HG03565 (cell line): ENCODE data around the gene ESPNL.
"Not testable (repeated sequence)": the region's sequence is repeated elsewhere in the genome, so short reads cannot be mapped to it uniquely, and the experiment has no call there.

Source experiments
- ATAC-seq: cut with Tn5 transposase; IDR thresholded peaks from one replicate; pipeline ENCODE4 v1.9.1; 2021; ENCODE audit warnings: mild to moderate bottlenecking, moderate library complexity; ENCODE audit not compliant: unreplicated experiment

ESPNL gene

DNA sequence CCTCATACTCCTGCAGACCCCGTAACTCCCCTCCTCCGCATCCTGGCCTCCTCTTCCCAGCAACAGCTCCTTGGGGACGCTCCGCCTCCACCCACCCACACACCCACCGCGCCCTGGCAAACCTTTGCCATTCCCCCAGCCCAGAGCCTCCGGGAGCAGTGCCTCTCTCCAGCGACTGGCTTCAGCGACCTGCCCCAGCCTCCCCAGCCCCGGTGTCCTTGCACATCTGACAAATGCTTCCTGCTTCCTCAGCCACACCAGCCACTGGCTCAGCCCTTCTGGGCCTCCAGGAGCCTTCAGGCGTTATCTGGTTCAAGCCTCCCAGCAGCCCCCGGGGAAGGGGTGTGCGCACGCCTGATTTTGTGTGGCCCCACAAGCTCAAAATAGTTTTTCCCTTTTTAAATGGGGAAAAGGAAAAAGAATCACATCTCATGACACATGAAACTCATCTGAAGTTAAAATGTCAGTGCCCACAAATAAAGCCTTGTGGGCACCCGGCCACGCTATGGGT lies 14.2 kb downstream of the ESPNL start:
- no peak for ATAC-seq

- no peak for ATAC-seq
These were observed 14.9 kb downstream of the ESPNL start for GRCh38 chr2:238114851-238115660.

DNA sequence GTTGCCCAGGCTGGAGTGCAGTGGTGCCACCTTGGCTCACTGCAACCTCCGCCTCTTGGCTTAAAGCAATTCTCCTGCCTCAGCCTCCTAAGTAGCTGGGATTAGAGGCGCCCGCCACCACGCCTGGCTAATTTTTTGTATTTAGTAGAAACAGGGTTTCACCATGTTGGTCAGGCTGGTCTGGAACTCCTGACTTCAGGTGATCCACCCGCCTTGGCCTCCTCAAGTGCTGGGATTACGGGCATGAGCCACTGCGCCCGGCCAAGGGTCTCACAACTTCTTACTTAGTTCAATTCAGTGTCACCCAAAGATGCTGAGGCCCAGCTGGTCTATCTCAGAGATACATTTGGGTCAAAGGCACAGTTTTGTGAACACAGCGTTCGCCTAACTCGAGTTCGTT lies 15.6 kb downstream of the ESPNL start:
- ATAC-seq, result not testable (repeated sequence)

- ATAC-seq, result no peak
These were observed 16.4 kb downstream of the ESPNL start for GRCh38 chr2:238116298-238117198.

DNA sequence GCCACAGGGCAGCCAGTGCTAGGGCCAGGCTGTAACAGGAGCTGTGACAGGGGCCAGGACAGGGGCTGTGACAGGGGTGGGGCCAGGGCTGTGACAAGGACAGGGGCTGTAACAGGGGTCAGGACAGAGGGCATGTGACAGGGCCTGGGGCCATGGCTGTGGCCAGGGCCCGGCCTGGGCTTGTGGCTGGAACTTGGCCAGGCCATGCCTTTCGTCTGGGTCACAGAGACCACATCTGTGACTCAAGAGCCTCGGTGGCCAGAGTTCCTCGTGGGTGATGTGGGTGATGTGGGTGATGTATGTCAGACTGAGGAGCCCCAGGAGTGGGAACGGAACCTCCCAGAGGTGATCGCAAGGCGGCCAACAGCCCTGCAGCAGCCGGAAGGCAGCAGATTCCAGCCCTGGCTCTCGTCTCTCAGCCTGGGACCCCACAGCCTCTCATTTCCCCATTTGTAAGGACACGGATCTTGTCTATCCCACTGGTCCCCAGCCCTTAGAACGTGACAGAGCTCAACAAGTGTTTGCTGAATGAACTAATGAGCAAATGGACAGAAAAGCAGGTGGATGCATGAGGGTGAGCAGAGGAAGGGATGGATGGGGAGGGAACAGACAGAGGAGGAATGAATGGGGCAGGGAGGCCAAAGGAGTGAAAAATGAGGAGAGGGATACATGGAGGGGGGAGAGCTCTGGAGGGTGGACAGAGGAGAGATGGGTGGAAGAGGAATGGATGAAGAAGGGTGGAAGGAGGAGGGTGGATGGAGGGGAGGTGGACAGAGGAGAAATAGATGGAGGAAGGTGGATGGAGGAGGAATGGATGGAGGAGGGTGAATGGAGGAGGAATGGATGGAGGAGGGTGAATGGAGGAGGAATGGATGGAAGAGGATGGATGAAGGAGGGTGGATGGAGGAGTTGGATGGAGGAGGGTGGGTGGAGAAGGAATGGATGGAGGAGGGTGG lies 17.3 kb downstream of the ESPNL start:
- no peak for ATAC-seq

DNA sequence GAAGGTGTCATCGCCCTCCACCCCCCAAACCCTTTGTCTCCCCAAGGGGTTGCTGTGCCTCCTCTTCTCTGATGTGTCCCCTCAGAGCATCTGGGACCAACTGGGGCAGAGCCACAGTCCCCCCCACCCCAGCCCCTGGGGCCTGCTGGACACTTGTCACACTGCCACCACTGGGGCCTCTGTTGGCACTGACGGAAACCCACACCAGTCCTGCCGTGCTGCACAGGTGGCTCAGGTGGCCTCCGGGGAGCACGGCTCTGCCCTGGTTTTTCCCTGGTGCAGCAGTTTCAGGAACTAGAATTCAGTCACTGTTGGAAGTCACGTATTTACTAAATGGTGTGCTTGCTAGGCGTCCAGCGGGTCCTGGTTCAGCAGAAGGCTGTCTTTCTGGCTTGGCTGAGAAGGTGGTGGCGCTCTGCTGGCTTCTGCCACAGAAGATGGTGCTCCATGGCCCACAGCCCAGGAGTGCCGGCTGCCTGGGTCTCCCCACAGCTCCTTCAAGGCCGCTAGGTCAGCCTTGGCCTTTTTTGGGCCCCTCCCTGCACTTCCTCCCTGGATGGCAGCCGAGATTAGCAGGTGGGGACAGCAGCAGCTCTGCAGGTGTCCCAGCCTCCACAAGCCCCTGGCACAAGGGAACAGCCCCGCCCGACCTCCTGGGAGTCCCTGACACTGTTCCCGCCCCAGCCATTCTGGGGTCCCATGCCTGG lies 19.8 kb downstream of the ESPNL start:
- ATAC-seq, result no peak

GRCh38 chr2:238120463-238121298 lies 20.5 kb downstream of the ESPNL start:
- no peak for ATAC-seq

DNA sequence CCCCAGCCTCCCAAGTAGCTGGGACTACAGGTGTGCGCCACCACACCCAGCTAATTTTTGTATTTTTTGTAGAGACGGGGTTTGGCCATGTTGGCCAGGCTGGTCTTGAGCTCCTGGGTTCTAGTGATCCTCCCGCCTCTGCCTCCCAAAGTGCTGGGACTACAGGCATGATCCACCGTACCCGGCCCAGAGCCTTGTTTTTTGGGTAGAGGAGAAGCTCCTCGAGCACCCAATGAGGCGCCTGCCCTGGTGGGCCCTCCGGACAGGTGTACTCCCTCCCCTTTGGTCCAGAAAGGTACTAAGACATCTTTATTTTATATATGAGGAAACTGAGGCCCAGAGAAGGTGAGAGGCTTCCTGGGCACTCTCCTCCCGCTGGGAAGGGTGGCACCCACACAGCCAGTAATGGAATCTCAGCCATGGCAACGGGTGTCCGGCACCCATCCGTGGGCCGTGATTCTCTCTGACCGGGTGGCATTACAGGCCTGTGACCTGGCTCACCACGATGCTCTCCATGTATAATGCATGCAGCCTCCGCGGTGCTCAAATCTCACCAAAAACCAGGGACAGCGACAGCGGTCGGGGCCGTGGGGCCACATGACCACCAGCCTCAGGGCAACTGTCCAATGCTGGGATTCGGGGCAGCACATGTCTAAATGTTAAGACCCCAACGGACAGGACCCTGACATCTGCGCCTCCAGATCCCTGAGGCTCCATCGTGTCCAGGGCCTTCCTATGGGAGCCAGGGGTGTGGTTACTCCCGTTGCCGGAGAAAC lies 21.6 kb downstream of the ESPNL start:
- ATAC-seq, result no peak

DNA sequence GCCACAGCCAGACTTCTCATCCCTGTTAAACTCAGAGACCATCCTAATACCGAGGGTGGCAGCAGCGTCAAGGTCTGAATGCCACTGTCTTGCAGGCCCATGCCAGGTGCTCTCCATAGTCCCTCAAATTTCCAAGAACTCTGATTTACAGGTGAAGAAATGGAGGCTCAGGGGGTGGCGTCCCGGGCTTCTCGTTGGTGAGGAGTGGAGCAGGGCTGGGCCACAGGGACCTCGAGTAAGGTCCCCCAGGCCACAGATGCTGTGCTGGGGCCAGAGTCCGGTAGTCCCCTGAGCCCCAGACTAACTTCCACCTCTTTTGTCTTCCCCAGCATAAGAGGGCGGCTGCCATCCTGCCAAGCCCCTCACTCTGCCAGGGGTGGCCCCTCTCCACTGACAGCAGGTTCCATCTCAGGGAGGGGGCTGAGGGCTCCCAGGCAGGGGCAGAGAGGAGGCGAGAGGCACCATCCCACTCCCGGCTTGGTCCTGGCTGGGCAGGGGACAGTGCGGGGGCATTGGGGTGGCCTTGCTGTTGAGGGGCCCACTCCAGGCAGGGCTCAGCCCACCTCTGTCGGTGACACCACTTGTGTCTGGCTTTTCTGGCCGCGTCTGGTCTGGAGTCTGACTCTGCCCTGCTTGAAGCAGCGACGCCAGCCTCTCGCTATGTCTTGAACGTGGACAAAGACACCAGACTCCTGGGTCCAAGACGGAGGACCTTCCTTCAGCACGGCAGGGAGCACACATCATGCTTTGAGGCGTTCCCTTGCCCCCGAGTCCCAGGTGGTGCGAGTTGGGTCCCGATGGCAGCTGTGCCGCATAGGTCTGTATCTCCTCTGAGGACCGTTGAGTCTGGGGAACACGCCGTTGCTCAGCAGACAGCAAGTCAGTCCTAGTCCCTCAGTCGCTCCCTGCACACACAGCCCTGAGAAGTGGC lies 22.4 kb downstream of the ESPNL start:
- no peak for ATAC-seq

DNA sequence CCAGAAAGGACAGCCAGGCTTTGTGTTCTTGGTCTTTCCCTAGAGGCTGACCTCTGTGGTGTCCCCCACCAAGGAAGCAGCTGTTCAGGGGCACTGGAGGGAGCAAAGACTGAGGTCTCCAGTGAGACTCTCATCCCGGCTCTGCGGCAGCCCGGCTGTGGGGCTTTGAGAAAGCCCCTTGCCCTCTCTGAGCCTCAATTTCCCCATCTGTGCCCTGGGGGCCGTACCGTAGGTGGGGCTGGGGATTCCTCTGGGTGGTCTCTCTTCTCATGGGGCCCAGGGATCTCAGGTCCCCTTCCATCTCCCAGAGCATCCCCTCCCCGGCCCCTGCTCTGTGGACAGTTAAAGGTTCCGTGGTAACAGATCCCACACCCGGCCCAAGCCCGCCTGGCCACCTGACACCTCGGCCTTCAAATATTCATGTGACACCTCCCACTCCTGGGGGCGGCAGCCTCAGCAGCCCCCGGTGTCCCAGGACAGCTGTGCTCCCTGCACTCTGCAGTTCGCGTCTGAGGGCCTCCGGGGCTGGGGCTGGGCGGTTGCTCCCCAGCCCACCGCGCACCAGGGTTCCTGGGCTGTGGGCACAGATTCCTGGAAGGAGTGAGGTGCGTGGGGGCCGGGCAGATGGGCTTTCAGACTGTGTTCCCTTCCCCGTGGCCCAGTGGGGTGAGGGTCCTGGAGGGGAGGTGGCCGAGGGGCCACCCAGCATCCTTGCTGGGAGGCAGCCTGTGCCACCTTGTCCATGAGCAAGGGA lies 23.3 kb downstream of the ESPNL start:
- no peak for ATAC-seq

- no peak for ATAC-seq
These were observed 23.9 kb downstream of the ESPNL start for GRCh38 chr2:238123991-238124470.

- no peak for ATAC-seq
These were observed 24.5 kb downstream of the ESPNL start for GRCh38 chr2:238124488-238125126.

- no peak for ATAC-seq
These were observed 25.2 kb downstream of the ESPNL start for GRCh38 chr2:238125127-238125885.

DNA sequence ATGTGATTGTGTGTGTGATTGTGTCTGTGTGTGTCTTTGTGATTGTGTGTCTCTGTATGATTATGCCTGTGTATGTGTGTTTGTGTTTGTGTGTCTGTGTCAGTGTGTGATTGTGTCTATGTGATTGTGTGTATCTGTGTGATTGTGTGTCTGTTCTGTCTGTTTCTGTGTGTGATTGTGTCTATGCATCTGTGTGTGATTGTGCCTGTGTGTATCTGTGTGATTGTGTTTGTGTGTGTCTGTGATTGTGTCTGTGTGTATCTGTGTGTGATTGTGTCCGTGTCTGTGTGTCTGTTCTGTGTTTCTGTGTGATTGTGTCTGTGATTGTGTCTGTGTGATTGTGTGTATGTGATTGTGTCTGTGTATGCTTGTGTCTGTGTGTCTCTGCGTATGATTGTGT lies 26.2 kb downstream of the ESPNL start:
- no peak for ATAC-seq

DNA sequence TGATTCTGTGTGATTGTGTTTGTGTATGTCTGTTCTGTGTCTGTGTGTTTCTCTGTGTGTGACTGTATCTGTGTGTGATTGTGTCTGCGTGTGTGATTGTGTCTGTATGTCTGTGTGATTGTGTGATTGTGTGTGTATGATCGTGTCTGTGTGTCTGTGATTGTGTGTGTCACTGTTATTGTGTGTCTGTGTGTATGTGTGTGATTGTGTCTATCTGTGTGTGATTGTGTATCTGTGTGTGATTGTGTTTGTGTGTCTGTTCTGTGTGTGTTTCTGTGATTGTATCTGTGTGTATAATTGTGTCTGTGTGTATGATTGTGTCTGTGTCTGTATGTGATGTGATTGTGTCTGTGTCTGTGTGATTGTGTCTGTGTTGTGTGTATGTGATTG lies 26.6 kb downstream of the ESPNL start:
- no peak for ATAC-seq
